ENCODE results near the gene GK.

- TF ChIP-seq CTCF (IDR thresholded peaks at IDR 0.05) (no peak), POLR2A (IDR thresholded peaks at IDR 0.05) (no peak)
These were observed 25.2 kb upstream of the GK start for GRCh38 chrX:30627818-30628652.

All from uterus (tissue), 2 donors.